Activated CD4-positive, alpha-beta T cell treated with anti-CD3 and anti-CD28 coated beads, Interleukin-2, amount 50 U/mL, for 16 hours (primary cell): Measurements from ENCODE around the gene NKX2-3.

Source experiments
- DNase-seq: peaks from one replicate; pipeline ENCODE4 v3.0.0-alpha.2; 2020

NKX2-3 gene

DNA sequence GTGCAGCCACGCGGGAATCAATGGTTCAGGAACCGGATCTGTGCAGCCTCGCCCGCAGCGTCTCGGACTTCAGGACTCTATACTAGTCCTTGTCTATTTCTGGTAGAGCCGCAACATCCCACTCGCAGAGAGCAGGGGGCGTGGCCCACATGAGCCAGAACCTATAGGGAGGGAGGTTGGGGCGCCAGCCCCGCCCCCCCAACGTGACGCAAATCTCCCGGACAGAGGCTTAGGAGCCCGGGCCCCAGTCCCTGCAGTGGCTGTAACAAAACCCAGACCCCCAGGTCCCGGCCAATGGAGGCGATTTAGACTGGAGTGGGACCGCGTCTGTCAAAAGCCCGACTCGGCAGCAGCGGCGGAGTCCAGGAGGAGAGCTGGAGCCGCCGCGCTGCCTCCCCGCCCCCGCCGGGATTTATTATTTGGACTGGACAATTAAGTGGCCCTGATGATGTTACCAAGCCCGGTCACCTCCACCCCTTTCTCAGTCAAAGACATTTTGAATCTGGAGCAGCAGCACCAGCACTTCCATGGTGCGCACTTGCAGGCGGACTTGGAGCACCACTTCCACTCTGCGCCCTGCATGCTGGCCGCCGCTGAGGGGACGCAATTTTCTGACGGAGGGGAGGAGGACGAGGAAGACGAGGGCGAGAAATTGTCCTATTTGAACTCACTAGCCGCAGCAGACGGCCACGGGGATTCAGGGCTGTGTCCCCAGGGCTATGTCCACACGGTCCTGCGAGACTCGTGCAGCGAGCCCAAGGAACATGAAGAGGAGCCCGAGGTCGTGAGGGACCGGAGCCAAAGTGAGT is at the start of gene NKX2-3:
NKX2-3 (plus strand) TSS at position 256 of the 809 bp plus-strand sequence; CDS start at position 446, 190 bp downstream.
- peak; percentile 44 for DNase-seq

DNA sequence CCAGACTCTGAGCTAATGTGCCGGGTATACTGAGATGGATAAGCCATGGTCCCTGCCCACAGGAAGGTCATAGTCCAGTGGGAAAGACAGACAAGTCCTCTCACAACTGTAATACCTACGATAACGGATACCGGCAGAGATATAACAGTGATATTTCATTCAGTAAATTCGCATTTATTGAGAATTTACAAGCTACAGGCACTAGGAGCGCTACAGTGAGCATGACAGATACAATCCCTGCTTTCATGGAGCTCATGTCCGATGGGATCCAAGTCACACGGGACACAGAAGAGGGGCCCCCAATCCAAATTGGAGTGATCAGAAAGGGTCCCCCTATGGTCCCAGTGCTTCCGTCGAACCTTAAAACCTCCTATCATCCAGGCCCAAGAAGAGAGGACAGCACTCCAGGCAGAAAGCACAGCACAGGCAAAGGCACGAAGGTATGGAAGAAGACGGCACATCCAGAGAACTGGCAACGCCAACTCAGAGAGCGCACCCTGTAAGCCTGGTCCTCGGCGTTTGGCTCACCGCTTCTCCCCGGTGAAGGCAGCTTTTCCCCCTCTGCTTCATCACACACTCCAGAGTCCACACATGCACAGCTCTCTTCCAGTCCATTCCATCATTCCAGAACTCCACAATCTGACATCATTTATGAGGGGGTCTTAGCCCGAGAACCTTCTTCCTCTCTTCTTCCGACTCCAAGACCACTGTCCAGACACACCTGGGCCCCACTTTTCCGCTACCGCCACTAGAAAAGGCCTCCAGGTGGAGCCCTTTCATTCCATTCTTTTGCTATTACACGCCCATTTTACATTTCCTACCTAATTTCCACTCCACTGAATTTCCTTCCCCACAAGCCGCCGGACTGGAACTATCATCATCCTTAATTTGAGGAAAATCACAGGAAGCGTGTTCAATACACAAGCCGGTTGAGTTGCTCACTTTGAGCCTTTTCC is 47.8 kb upstream of the NKX2-3 start:
- no peak for DNase-seq

DNA sequence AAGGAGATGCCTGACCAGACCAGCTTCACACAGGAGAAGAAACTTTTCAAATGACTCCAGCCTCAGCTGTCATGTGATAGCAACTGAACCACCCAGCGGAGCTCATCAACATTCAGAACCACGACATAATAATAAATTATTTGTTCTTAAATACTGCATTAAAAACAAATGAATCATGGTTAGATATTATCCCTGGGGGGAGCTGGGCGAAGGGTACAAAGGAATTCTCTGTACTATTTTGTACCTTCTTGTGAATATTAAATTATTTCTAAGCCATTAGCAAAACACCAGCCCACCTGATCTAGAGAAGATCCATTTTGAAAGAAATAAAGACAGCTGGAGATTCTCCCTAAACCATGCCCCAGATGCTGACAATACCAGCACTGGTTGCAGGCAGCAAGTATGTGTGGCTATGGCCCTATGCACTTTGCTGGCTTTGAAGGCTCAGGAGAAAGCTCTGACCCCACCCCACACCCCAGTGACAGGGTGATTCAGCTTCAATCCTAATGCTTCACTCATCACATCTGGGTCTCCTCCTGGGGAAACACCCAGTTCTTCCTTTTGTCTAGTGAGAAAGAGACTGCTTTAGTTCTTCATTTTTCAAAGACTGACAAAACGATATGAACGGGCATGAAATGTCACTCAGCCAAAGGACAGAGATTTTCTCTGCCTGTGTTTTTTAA is 45.5 kb upstream of the NKX2-3 start:
- DNase-seq: no peak

DNA sequence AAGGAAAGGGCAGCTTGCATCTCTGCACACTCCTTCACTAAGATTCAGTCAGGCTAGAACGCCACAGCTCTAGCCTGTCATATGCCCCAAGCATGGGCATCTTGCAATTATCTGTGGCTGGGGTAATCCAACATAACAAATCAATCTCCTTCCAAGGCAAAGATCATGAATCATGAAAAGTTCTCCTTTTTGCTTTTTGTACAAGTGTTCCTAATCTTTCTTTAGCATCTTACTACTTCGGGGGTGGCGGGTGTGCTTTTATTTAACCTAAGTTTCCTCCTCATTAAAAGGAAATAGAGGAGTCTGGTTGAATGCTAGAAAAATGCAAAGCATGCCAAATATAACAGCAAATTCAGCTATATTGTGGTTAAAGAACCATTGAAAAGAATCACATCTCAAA is 43.5 kb upstream of the NKX2-3 start:
- no peak for DNase-seq

DNA sequence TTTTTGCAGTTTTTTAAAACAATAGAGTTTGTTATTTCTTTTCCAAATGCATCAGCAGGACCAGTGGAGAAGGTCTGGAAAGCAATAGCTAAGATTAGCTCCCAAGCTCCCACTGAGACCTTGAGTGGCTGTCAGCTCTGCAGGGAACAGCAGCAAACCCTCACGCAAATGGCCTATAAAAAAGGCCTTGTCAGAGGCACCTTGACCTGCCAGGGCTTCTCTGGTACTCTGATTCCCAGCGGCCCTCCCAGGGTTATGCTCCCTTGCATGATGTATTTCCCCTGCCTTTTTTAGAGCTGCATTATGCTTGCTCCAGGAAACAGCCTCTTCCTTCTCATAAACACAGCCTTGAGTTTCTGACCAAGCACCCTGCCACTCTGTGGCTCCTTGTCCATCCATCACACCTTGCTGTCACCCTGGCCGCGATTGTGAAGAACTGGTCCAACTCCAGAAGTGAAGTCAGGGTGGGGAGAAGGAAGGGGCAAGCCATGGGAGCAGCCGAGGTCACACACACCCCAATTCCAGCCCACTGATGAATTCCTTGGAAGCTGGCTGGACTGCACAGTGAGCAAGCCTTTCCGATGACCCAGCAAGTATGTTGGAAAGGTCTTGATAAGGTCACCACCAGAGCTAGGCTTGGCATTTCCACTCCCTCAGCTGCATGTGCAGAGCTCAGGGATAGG is 35.3 kb upstream of the NKX2-3 start:
- no peak for DNase-seq

DNA sequence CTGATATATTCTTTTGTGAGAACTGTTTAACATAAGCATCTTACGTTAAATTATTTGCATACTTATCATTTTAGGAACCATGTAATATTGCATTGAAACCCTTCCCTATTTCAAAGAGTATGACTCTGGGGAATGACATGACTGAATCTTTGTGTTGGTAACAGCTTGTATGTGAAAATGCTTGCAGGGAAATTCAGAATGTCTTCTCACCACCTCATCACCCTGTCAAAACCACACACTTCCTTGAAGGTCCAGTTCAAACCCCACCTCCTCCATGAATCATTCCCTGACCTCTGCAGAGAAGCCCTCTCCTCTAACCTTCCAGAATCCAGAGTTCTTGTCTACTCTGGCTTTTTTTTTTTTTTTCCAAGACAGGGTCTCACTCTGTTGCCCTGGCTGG is 26.3 kb upstream of the NKX2-3 start:
- no peak for DNase-seq

DNA sequence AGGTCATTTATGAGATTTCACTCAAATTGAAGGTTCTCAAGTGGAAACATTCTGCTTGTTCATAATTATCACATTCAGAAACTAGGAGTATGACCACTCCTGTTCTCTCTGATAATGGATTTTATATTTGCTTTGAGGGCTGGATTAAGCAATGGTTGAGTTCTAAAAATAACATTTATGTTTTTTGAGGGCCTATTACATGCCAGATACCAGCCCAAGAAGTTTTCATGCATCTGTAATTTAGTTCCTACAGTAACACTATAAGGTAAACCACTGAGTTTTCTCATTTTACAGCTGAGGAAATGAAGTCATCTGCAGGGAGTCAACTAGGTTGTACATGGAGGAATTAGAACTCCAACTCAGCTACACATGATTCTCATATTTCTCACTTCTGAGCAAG is 25.5 kb upstream of the NKX2-3 start:
- DNase-seq: no peak

DNA sequence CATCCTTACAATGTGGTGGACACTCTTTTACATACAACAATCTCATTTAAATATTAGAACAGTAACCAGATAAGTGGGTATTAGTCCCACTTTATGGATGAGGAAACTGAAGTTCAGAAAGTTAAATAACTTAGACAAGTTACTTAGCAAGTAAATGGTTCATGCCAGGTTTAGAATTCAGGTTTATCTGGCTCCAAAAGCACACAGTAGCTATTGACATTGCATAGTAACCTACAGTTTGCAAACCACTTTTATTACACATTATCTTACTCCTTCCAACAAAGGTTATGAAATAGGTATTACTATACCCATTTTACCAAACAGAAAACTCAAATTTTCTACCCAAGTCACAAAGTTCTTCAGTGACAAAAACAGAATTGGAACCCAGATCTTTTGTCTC is 19.7 kb upstream of the NKX2-3 start:
- DNase-seq: no peak

DNA sequence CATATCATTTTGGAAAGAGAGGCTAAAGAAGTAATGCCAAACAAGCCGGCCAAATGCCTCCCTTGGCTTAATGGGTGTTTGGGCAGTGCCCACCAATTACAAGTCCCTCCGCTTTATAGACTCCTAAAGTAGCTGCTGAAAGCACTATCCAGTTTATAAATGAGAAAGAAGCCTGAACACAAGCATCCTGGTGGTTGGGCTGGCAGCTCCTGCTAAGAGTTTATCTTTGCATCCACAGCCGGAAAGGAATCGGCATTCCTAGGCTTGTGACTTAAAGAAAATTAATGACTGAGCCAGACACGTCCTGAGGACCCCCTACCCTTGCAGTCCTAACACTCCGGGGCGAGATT is 13.1 kb upstream of the NKX2-3 start:
- no peak for DNase-seq

DNA sequence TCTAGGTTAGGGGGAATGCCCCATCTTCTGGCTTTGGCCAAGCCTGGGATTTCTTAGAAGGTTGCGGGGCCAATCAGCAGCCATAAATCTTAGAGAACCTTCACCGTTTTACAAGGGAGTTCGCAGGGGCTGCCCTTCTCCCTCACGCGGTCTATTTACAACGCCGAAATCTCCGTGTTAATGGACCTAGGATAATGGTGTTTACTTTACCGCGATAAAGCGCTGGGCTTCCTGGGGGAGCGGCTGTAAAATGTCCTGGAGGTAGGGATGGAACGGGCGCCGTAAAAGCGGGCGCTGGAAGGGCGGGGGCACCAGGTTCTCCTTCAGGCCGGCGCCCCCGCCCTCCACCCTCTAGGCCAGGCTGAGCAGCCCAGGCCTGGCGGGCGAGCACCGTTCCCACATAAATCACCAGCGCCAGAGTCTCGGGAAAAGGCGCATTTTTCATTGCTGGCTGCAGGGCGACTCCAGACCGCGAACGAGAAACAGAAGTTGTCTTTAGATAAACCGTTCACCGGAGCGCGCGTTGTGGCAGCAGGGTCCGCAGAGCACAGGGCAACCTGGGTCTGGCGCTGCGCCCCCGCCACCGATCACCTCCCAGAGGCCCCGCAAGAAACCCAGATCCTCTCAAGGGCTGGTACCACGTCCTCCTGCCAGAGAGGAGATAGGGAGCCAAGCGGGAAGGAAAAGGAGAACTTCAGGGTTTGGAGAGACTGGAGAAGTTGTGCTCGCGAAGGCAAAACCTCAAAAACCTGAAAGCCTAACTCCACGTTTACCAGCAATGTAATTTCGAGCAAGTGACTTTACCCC is 12.5 kb upstream of the NKX2-3 start:
- no peak for DNase-seq

DNA sequence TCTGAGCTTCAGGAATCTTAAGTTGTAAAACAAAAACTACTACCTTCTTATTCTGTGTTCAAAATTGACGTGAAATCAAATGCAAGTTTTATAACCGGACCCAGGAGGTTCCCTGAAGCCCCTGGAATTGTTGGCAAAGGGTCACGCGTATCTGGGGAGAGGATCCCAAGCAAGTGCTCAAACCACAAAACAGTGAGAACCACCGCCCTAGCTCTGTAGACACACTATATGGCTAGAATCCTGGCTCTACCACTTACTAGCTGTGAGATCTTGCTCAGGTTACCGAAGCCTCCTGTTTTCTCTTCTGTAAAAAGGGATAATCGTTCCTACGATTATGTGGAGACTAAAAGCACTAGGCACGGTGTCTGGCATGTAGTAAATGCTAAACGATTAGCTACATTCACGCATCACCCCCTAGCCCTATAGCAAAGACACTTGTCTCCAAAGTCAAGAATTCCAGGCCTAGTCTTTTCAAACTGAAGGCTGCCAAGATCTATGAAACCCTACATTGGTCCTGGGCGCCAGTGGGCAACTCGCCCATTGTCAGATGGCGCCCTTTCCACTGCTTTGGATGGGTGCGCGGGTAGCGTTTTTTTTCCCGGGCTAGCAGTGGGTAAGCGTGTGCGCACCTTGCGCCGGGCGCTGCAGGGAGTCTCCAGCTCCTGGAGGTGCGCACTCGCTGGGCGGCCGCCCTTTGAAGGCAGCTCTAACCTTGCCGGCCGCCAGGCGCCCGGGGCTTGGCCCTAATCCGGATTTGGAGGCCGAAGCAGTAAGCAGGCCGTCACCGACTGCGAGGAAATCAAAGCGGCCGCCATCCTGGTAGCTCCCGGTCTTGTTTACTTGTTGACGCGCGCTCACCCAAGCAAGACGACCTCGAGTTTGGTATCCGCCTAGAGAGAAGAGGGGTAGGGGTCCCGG is 11.6 kb upstream of the NKX2-3 start:
- no peak for DNase-seq

DNA sequence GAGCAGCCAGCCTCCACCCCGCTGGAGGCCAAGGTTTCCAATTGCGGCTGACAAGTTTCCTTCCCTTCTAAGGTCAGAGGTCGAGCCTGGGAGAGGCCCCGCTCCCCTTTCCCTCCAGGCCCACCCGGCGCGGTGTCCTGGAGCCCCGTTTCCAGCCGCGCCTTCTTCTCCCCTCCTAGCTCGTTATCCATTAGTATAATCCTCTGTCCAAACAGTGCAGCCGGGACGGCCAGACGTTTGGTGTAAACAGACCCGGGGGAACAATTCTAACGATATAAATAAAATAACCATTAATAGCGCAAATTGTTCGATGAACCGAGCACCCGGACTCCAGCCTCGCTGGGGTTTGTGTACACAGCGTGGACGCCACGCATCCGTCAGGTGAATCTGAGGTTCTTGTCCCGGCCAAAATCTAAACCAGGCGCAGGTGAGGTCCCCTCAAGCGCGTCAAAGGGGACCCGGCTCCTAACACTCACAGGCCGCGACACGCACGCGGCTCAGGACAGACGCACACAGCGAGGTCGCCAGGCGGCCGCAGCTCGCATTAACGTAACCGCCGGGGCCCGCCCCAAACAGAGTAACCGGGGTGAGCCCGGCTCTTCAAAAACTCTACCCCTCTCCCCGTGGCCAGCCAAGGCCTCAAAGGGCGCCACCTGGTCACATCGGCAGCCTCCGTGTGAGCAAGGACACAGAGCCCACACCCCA is 10.8 kb upstream of the NKX2-3 start:
- DNase-seq: no peak

DNA sequence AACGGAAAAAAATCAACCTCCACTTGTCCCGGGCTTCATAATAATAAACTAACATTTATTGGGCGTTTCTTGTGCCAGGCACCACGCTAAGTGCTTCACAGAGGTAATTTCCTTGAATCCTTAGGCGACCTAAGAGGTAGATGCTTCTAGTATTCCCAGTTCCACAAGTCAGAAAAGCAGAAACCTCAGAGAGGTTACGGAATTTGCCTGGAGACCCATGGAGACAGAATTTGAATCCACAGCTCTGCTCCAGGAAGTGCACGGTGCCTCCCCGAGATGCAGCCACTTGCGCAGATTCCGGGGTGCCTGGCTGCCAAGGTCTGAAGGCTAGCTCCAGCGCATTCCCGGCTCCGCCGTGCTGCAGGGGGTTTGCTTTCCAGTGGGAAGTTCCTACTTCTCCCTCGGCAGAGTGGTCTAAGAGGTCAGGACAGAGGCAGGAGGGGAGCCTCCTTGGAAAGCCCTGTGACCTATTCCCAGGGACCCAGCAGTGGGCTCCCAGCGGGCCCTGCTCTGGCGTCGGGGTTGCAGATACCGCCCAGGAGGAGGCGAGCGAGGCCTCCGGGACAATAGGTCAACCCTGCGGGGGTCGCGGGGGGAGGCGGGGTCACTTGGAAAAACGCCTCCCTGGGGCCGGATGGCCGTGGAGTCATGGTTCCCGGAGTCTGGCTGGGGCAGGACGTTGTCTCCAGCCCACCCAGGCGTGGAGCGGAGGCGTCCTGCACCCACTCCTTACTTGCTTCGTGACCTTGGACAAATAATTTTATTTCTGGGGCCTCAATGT is 10.1 kb upstream of the NKX2-3 start:
- no peak for DNase-seq

DNA sequence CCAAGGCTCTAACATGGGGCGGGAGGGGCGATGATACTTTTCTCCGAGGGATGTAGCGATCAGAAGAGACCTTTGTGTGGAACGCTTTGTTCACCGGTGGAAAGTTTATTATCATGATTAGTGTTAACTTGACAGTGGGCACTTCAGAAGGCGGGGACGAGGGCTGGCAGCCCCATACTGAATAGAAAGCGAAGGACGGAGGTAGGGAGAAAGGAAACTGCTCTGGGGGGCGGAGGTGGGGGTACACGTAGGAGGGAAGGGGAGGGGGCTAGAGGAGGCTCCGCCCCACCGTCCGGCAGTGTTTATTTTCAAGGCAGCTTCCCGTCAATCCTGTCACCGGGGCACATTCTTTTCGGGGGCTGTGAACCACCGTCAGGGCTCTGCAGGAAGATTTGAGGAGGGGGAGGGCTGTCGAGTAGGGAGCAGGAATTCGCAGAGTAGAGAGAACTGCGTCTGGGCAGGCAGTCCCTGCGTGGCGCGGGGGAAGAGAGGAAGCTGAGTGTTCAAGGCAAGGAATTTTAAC is 9.4 kb upstream of the NKX2-3 start:
- no peak for DNase-seq

DNA sequence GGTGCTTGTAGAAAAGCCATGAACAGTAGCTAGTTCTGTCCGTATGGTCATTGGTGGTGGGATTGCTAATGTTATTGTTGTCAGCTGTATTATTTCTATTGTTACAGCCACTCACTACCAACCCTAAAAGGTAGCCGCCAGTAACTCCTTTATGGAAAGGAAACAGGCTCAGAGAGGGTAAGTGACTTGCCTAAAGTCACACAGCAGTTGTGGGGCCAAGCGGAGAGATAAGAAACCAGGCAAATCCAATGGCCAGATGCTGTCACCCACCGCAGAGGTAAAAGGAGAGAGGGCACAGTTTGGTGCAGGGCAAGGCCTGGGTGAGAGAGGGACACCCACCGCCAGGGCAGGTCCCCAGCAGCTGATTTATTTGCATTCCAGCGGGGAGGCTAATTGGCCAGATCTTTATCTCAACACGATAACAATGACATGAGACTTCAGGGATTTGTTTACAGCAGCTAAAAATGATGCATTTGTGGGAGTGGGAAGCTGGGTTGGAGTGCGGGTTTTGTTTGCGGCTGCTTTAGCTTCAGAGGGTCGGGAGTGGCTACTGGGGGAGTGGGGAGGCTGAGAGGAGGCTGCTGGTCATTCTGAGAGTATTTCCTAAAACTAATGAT is 8.6 kb upstream of the NKX2-3 start:
- no peak for DNase-seq

DNA sequence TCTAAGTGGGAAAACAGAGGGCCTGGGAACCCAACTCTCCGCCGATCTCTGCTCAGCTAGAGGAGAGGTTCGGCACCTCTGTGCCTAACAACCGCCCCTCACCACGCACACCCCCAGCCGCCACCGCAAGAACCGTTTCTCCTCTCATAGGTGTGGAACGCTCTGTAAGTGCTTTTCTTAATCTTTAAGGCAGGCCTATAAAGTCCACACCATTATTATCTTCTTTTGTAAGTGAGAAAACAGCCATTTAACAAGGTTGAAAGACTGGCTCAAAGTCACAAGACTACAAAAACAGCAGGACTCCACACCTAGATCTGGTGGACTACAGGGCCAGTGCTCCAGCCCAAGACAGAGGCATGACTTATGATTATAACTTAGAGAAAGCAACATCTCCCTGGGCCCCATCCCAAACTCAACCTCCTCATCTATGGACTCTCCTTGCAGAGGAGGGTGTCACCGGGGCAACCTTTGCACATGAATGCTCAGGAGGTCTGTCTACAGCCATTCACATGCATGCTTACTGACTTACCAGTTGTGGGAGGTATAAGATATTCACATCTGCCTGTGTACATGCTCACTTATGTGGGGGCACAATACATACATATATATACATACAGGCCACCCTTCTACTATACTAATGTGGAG is 7.9 kb upstream of the NKX2-3 start:
- DNase-seq: no peak

DNA sequence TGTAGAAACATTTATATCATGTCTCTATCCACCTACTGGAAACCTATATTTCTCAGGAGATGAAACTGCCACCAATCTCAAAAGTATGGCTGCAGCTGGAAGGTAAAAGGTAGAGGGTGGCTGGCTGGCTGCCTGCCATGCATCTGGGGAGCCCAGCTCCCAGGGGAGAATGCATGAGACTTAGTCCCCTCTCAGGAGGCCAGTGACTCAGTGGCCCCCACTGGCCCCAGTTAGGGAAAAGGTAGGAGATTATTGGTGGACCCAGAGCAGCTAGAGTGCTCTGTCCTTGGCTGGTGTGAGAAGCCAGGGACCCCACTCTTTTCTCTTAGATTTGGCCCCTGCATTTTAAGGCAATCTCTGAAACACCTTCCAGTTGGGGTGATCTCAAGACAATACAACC is 6.8 kb upstream of the NKX2-3 start:
- no peak for DNase-seq

DNA sequence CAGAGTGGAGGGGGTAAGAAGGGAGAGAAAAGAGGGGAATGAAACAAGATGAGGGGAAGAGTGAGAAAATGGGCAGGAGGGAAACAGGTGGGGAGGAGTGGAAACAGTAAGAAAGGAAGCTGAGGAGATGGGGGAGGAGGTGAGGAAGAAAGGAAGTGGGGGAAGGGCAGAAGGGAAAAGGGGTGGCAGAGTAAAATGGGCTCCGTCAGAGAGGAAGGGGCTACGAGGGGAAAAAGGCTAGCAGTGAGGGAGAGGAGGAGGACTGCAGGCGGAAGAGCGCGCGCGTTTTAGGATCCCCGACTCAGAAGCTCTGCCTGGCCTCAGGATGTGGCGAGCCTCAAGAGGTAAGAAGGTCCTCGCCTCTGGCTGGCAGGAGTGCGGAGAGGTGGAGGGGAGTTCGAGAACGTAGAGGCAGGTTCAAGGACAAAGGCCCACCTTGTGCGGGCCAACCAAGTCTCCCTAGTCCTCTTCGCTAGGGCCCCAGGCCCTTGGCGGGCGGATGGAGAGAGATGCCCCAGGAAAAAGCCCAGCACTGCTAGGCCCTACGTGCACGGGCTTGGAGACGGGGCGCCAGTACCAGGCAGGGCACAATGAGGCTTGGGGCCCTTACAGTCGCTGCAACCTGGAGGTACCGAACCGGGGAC is 5.8 kb upstream of the NKX2-3 start:
- no peak for DNase-seq
